Panc1 (cell line): ENCODE measurements around the gene PTPRE. TPM values are rescaled to one million over a fixed set of nuclear protein-coding genes. Genes with fewer than 3 reads are reported as not detected.

ENCODE experiments used
- ATAC-seq: fragments of 200-7000 bp; cut with Tn5 transposase; 2 replicates; pipeline ENCODE4 v1.9.1; 2020; ENCODE audit warnings: mild to moderate bottlenecking, moderate library complexity
- BruUV-seq: library from RNA; stranded (reverse); fragments of 400-500 nt; replicated peaks from 2 replicates; lab custom pipeline; 2021; lab: Mats Ljungman, UMichigan
- CTCF ChIA-PET: fragments of 300-600 bp; sonication (Branson Sonifier 250); formaldehyde crosslinking; loops from one replicate; lab custom pipeline; 2022; ENCODE audit warnings: antibody characterized with exemption; lab: Charles Lee
- POLR2A ChIA-PET: fragments of 300-600 bp; sonication (Branson Sonifier 250); formaldehyde crosslinking; loops from one replicate; lab custom pipeline; 2022; ENCODE audit warnings: antibody characterized with exemption; lab: Charles Lee
- DNase-seq: peaks from one replicate; pipeline ENCODE4 v3.0.0-alpha.2; 2010; ENCODE audit warnings: low read depth, low spot score
- H3K27ac ChIP-seq: 2 replicates; pipeline ENCODE4 v1.5.1; 2011; ENCODE audit warnings: mild to moderate bottlenecking, low read length, inconsistent platforms
- H3K27me3 ChIP-seq: fragments of 200-500 bp; sonication (Bioruptor generic); 2 replicates; pipeline ENCODE4 v1.6.0; 2014; ENCODE audit warnings: low read length, inconsistent platforms; ENCODE audit not compliant: control insufficient read depth, insufficient read depth
- H3K36me3 ChIP-seq: fragments of 200-500 bp; sonication (Bioruptor generic); 2 replicates; pipeline ENCODE4 v1.5.1; 2014; ENCODE audit warnings: inconsistent platforms, mild to moderate bottlenecking, low read length, moderate library complexity; ENCODE audit not compliant: control insufficient read depth, insufficient read depth
- H3K4me1 ChIP-seq: 2 replicates; pipeline ENCODE4 v1.5.1; 2011; ENCODE audit warnings: inconsistent platforms, mild to moderate bottlenecking, low read length, moderate library complexity; ENCODE audit not compliant: control insufficient read depth, insufficient read depth
- H3K4me3 ChIP-seq, 2 experiments: 2 replicates each; pipeline ENCODE4 v1.5.1; 2011 to 2012; ENCODE audit warnings: low read depth in 2 of 2, low read length in 2 of 2, mild to moderate bottlenecking in 2 of 2, inconsistent platforms in 1 of 2, moderate library complexity in 1 of 2
- H3K9me3 ChIP-seq: fragments of 200-500 bp; sonication (Bioruptor generic); 2 replicates; pipeline ENCODE4 v1.5.1; 2014; ENCODE audit warnings: low read depth, mild to moderate bottlenecking, inconsistent platforms, low read length, moderate library complexity; ENCODE audit not compliant: control insufficient read depth, insufficient read depth
- CTCF ChIP-seq: fragments of 450-650 bp; IDR thresholded peaks from 2 replicates; pipeline ENCODE4 v1.5.1; 2017; ENCODE audit warnings: mild to moderate bottlenecking
- POLR2AphosphoS5 ChIP-seq: IDR thresholded peaks from 2 replicates; pipeline ENCODE4 v1.6.1; 2012; ENCODE audit warnings: mild to moderate bottlenecking, low read depth, low read length, moderate library complexity
- REST ChIP-seq, 2 experiments: IDR thresholded peaks; 2 replicates each; pipeline ENCODE4 v1.6.1; 2011 to 2012; ENCODE audit warnings: low read depth in 2 of 2, control low read depth in 1 of 2, low read length in 1 of 2, mild to moderate bottlenecking in 1 of 2, moderate library complexity in 1 of 2; ENCODE audit not compliant: insufficient read depth in 1 of 2
- SIN3A ChIP-seq: IDR thresholded peaks from 2 replicates; pipeline ENCODE4 v1.6.1; 2012; ENCODE audit warnings: low read depth, mild to moderate bottlenecking, low read length, moderate library complexity, borderline replicate concordance; ENCODE audit not compliant: insufficient read depth
- TCF7L2 ChIP-seq: IDR thresholded peaks from 2 replicates; pipeline ENCODE4 v1.6.1; 2011; ENCODE audit warnings: mild to moderate bottlenecking, low read depth, low read length, inconsistent platforms
- in situ Hi-C: cut with HindIII; loops from 2 replicates; pipeline ENCODE4 v1.10.0; 2016; ENCODE audit warnings: low sequenced_read_pairs, low pct_unique_long_range_greater_than_20kb
- intact Hi-C: fragments of 100-400 bp; cut with micrococcal nuclease; formaldehyde crosslinking; loops from one replicate; pipeline ENCODE4 v1.10.0; 2022; ENCODE audit not compliant: unreplicated experiment
- total RNA-seq: library from RNA; stranded (reverse); gene quantifications from one replicate; pipeline ENCODE4 v1.2.1, GENCODE V29; 2021; ENCODE audit not compliant: unreplicated experiment

PTPRE gene
- total RNA-seq, 1 experiment from 2014 or later = 0.44 TPM

GRCh38 chr10:128003521-128003920 lies 96.6 kb downstream of the PTPRE start:
- TF ChIP-seq POLR2AphosphoS5 (no peak), CTCF (no peak), REST (IDR thresholded peaks at IDR 0.05; ENCODE audit: insufficient read depth in 1 of 2, low read depth in 2 of 2, low read length in 1 of 2) (no peak), TCF7L2 (no peak), SIN3A (no peak)
- Histone ChIP-seq H3K27me3 (peaks cover 7% of the 10 kb centered on the region), H3K4me3 (no peak overlapping the region), H3K9me3 (no peaks in the 10 kb centered on the region), H3K4me1 (no peaks in the 10 kb centered on the region), H3K36me3 (no peaks in the 10 kb centered on the region), H3K27ac (no peak overlapping the region)
- no peak for ATAC-seq
- DNase-seq = no peak
- in situ Hi-C loops (no loop called here), intact Hi-C loops (no loop called here)
- CTCF ChIA-PET = no interaction called here
- POLR2A ChIA-PET = no interaction called here
- no TSS peak for BruUV-seq

- intact Hi-C loops = no loop called here
These were observed 99.0 kb downstream of the PTPRE start for GRCh38 chr10:128005858-128006257.

More at GRCh38 chr10:128005858-128006257, 99.0 kb downstream of the PTPRE start:
- Histone ChIP-seq H3K27me3 (peaks cover 4% of the 10 kb centered on the region), H3K27ac (no peak overlapping the region), H3K36me3 (no peaks in the 10 kb centered on the region), H3K4me1 (peaks cover under 1% of the 10 kb centered on the region; the same call in 1 of the 2 replicates), H3K9me3 (no peaks in the 10 kb centered on the region), H3K4me3 (no peak overlapping the region)
- no peak for ATAC-seq
- ChIA-PET CTCF (no interaction called here), POLR2A (no interaction called here)
- TF ChIP-seq TCF7L2 (no peak), CTCF (no peak), SIN3A (no peak), POLR2AphosphoS5 (no peak), REST (IDR thresholded peaks at IDR 0.05; ENCODE audit: insufficient read depth in 1 of 2, low read depth in 2 of 2, low read length in 1 of 2) (no peak)
- in situ Hi-C loops = no loop called here
- no peak for DNase-seq
- BruUV-seq = no TSS peak
